Activated T-cell treated with anti-CD3 and anti-CD28 coated beads for 24 hours (primary cell): ENCODE results near the gene FIBCD1.
"Not testable (repeated sequence)": the region's sequence is repeated elsewhere in the genome, so short reads cannot be mapped to it uniquely, and the experiment has no call there.

Experiments used
- DNase-seq: peaks from one replicate; pipeline ENCODE4 v3.0.0-alpha.2; 2020; ENCODE audit warnings: low read depth

Gene FIBCD1

GRCh38 chr9:130921989-130922892 is 16.8 kb downstream of the FIBCD1 start:
- no peak for DNase-seq

- DNase-seq: no peak
Measured at GRCh38 chr9:130921300-130921988, 17.6 kb downstream of the FIBCD1 start.

- no peak for DNase-seq
Measured at GRCh38 chr9:130920762-130921299, 18.2 kb downstream of the FIBCD1 start.

- DNase-seq: no peak
Measured at GRCh38 chr9:130920233-130920632, 18.8 kb downstream of the FIBCD1 start.

- no peak for DNase-seq
Measured at GRCh38 chr9:130919559-130920145, 19.4 kb downstream of the FIBCD1 start.

GRCh38 chr9:130918826-130919558 is 20.1 kb downstream of the FIBCD1 start:
- DNase-seq: no peak

- DNase-seq: no peak
Measured at GRCh38 chr9:130918101-130918825, 20.8 kb downstream of the FIBCD1 start.

- DNase-seq: no peak
Measured at GRCh38 chr9:130917168-130917960, 21.7 kb downstream of the FIBCD1 start.

GRCh38 chr9:130915096-130915447 is 24.0 kb downstream of the FIBCD1 start:
- no peak for DNase-seq

GRCh38 chr9:130914417-130915095 is 24.5 kb downstream of the FIBCD1 start:
- DNase-seq: no peak

- DNase-seq: no peak
Measured at GRCh38 chr9:130913599-130914416, 25.2 kb downstream of the FIBCD1 start.

GRCh38 chr9:130912932-130913598 is 26.0 kb downstream of the FIBCD1 start:
- DNase-seq: no peak

GRCh38 chr9:130911254-130912049 is 27.6 kb downstream of the FIBCD1 start:
- DNase-seq: no peak

- DNase-seq: not testable (repeated sequence)
Measured at GRCh38 chr9:130910670-130911069, 28.4 kb downstream of the FIBCD1 start.

- DNase-seq: not testable (repeated sequence)
Measured at GRCh38 chr9:130910041-130910440, 29.0 kb downstream of the FIBCD1 start.

GRCh38 chr9:130908878-130909355 is 30.1 kb downstream of the FIBCD1 start:
- no peak for DNase-seq

- DNase-seq: no peak
Measured at GRCh38 chr9:130908146-130908877, 30.7 kb downstream of the FIBCD1 start.
